ENCODE data around the gene BMX. TPM values are rescaled to one million over a fixed set of nuclear protein-coding genes. Genes with fewer than 3 reads are reported as not detected.

Gene BMX
- total and polyA plus RNA-seq, 9 of the 15 experiments (the other 6 are each of a cell fraction or from before 2014, with no cell fraction given), result 0.45 to 4.2 (median 1.8) TPM

GRCh38 chrX:15560924-15561323 lies 60.3 kb downstream of the BMX start:
- no peak for DNase-seq (ENCODE audit: extremely low read depth in 1 of 4, low spot score in 3 of 4)
- no peaks in the 10 kb centered on the region for H3K36me3 ChIP-seq (ENCODE audit: control insufficient read depth, insufficient read depth, low read length)
- intact Hi-C loops (cut with micrococcal nuclease), result loop anchor here (1.0 kb wide), 1 partner anchor 63 kb away; no protein-coding TSS in a partner anchor
- H3K4me3 ChIP-seq, result no peak overlapping the region
- WGBS (ENCODE audit: insufficient coverage, low coverage, missing lambda C conversion rate), result 71% methylated on average over 3 of the region's 3 CpGs
- H3K9ac ChIP-seq (ENCODE audit: insufficient read depth in 1 of 2, low read depth in 2 of 2, low read length in 2 of 2), result no peak overlapping the region
- ChIA-PET POLR2A (no interaction called here), CTCF (ENCODE audit: low intra/inter-chr PET ratio) (no interaction called here)
- no peaks in the 10 kb centered on the region for H3K9me3 ChIP-seq (replicated peaks; ENCODE audit: control insufficient read depth, insufficient read depth, low read depth, low read length)
- H2AFZ ChIP-seq (ENCODE audit: low read depth, low read length), result no peak overlapping the region
- FAIRE-seq, result no peak
- H3K4me1 ChIP-seq (replicated peaks in 1 of 2; ENCODE audit: control insufficient read depth in 2 of 2, insufficient read depth in 2 of 2, low read length in 2 of 2), result peaks cover 0 to 6% of the 10 kb centered on the region in 2 experiments; a peak in 2 of 5 replicates
- no peak overlapping the region for H3K4me2 ChIP-seq (ENCODE audit: insufficient read depth, low read length)
- H3K9me1 ChIP-seq (ENCODE audit: control insufficient read depth, insufficient read depth, low read length), result no peaks in the 10 kb centered on the region
- no peaks in the 10 kb centered on the region for H3K79me2 ChIP-seq (ENCODE audit: control insufficient read depth, insufficient read depth, low read length)
- no peaks in the 10 kb centered on the region for H3K27me3 ChIP-seq (ENCODE audit: control insufficient read depth in 2 of 2, insufficient read depth in 2 of 2, low read length in 2 of 2)
- H4K20me1 ChIP-seq (replicated peaks; ENCODE audit: control insufficient read depth, insufficient read depth, low read length), result no peaks in the 10 kb centered on the region
- in situ Hi-C loops (cut with MboI), result loop anchor here (5.0 to 10.0 kb wide), 3 partner anchors 54 to 216 kb away; no protein-coding TSS in a partner anchor
- no peak for ATAC-seq
- TF ChIP-seq THRB (CRISPR knock-in tag; conservative IDR thresholded peaks at IDR 0.05) (no peak), ZNF384 (IDR thresholded peaks at IDR 0.05; ENCODE audit: low read depth, low read length) (no peak), CTBP1 (IDR thresholded peaks at IDR 0.05; ENCODE audit: borderline replicate concordance) (no peak), PRPF4 (IDR thresholded peaks at IDR 0.05; ENCODE audit: insufficient read depth, low read depth, low read length, poor library complexity, severe bottlenecking) (no peak), TEAD4 (IDR thresholded peaks at IDR 0.05; ENCODE audit: low read length) (no peak), TEAD4 (CRISPR knock-in tag; IDR thresholded peaks at IDR 0.05; ENCODE audit: borderline replicate concordance) (no peak), FOXK1 (CRISPR knock-in tag; IDR thresholded peaks at IDR 0.05; ENCODE audit: borderline replicate concordance) (no peak), HOMEZ (CRISPR knock-in tag; IDR thresholded peaks at IDR 0.05) (no peak), RFX1 (IDR thresholded peaks at IDR 0.05) (no peak), ZNF217 (CRISPR knock-in tag; IDR thresholded peaks at IDR 0.05) (no peak)
- TF ChIP-seq, protein P1, sequence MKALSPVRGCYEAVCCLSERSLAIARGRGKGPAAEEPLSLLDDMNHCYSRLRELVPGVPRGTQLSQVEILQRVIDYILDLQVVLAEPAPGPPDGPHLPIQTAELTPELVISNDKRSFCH (CRISPR knock-in tag; IDR thresholded peaks at IDR 0.05), result no peak
- TF ChIP-seq, protein P1 (tag; IDR thresholded peaks at IDR 0.05), result no peak
- BruUV-seq (replicated peaks), result no TSS peak
- H3K27ac ChIP-seq (ENCODE audit: extremely low read depth, low read depth, low read length), result no peak overlapping the region
